HG03025 (cell line): ENCODE data around the gene GUCA1C.

Experiments used
- ATAC-seq: cut with Tn5 transposase; IDR thresholded peaks from one replicate; pipeline ENCODE4 v1.9.1; 2021; ENCODE audit warnings: mild to moderate bottlenecking, moderate library complexity; ENCODE audit not compliant: unreplicated experiment, low FRiP score

Gene GUCA1C

GRCh38 chr3:108953700-108954099, at the start of gene GUCA1C:
GUCA1C (minus strand) TSS chr3:108953879; CDS start chr3:108953762, 117 bp downstream.
- no peak for ATAC-seq

- ATAC-seq = no peak
These were observed 44.8 kb upstream of the GUCA1C start for GRCh38 chr3:108998436-108998835.

GRCh38 chr3:108985844-108986243, 32.2 kb upstream of the GUCA1C start:
- no peak for ATAC-seq

- no peak for ATAC-seq
These were observed 29.4 kb upstream of the GUCA1C start for GRCh38 chr3:108983051-108983450.

GRCh38 chr3:108976058-108976457, 22.4 kb upstream of the GUCA1C start:
- no peak for ATAC-seq

GRCh38 chr3:108973019-108973418, 19.3 kb upstream of the GUCA1C start:
- ATAC-seq = no peak

- ATAC-seq = no peak
These were observed 18.8 kb upstream of the GUCA1C start for GRCh38 chr3:108972482-108972881.

GRCh38 chr3:108970561-108970960, 16.9 kb upstream of the GUCA1C start:
- ATAC-seq = no peak

- ATAC-seq = no peak
These were observed 13.1 kb upstream of the GUCA1C start for GRCh38 chr3:108966773-108967172.

GRCh38 chr3:108959017-108959416, 5.3 kb upstream of the GUCA1C start:
- no peak for ATAC-seq

- ATAC-seq = no peak
These were observed 469 bp downstream of the GUCA1C start for GRCh38 chr3:108953210-108953609.

- no peak for ATAC-seq
These were observed 1.7 kb downstream of the GUCA1C start for GRCh38 chr3:108951820-108952501.

- ATAC-seq = no peak
These were observed 5.8 kb downstream of the GUCA1C start for GRCh38 chr3:108947855-108948254.

- ATAC-seq = no peak
These were observed 7.1 kb downstream of the GUCA1C start for GRCh38 chr3:108946292-108947285.

GRCh38 chr3:108940568-108941263, 13.0 kb downstream of the GUCA1C start:
- ATAC-seq = no peak

- no peak for ATAC-seq
These were observed 13.5 kb downstream of the GUCA1C start for GRCh38 chr3:108940166-108940565.

- ATAC-seq = no peak
These were observed 16.6 kb downstream of the GUCA1C start for GRCh38 chr3:108936924-108937689.

- no peak for ATAC-seq
These were observed 22.6 kb downstream of the GUCA1C start for GRCh38 chr3:108931035-108931434.

- ATAC-seq = no peak
These were observed 34.8 kb downstream of the GUCA1C start for GRCh38 chr3:108918866-108919265.
